NOMO-1 treated with DMSO at 0.1 percent for 48 hours (cell line): Measurements from ENCODE around the gene ITFG1.
"Not testable (repeated sequence)": the region's sequence is repeated elsewhere in the genome, so short reads cannot be mapped to it uniquely, and the experiment has no call there.

Source experiments
- DNase-seq: peaks from one replicate; lab custom pipeline; 2025; ENCODE audit not compliant: unreplicated experiment; lab: John Stamatoyannopoulos, UW

ITFG1 gene

DNA sequence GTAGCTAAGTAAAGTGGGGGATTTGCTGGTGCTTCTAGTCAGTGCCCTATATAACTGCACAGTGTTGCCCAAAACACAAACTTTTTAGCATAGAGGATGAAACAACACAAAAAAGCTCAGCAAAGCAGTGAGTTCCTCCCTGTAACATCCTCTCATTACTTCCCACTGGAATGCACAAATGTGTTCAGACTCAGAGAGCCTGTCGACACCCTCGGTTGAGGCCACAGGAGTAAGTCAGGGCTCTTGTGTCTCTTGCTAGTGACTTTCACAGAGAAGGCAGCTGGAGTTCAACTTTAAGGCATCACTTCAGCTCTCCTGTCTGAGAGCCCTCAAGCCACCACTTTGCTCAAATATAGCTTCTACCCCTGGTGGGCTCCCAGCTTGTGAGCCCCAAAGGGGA lies 209.9 kb downstream of the ITFG1 start:
- no peak for DNase-seq

DNA sequence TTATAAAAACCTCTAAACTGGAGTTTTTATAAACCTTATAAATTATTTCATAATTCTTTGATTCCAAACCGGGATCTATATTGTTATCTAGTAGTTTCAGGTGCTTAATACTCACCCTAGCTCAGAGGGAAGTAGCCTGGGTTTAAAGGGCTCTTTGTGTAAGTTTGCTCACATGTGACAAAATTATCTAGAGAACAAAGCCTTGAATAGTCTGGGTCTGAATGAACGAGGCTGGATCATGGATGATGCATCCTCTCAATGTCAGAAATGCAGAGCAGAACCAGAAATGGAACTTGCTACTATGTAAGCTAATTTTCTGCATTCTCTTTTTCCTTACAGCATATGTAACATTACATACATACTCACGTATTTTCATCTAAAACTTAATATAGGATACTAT lies 213.2 kb downstream of the ITFG1 start:
- no peak for DNase-seq

DNA sequence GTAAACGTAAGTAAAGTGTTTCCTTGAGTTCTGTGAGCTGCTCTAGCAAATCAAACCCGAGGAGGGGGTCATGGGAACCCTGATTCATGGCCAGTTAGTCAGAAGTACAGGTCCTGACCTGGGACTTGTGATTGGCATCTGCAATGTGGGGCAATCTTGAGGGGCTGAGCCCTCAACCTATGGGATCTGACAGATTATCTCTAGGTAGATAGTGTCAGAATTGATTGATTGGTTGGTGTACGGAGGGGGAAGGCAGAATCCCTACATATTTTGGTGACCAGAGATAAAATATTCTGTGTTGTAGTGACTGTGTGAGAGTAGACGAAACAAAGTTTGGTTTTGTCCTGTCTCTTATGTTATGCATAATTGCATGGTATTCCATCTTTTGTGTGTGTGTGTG lies 216.7 kb downstream of the ITFG1 start:
- DNase-seq: no peak

DNA sequence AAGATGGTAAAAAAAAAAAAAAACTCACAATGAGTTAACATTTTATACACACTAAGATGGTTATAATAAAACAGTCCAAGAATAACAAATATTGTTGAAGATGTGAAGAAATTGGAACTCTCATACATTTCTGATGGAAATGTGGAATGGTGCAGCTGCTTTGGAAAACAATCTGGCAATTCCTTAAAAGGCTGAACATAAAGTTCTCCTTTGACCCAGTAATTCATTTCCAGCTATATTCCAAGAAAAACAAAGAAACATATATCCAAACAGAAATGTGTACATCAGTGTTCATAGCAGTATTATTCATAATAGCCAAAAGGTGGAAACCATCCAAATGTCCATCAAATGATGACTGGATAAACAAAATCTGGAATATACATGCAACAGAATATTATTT lies 219.8 kb downstream of the ITFG1 start:
- DNase-seq: no peak

DNA sequence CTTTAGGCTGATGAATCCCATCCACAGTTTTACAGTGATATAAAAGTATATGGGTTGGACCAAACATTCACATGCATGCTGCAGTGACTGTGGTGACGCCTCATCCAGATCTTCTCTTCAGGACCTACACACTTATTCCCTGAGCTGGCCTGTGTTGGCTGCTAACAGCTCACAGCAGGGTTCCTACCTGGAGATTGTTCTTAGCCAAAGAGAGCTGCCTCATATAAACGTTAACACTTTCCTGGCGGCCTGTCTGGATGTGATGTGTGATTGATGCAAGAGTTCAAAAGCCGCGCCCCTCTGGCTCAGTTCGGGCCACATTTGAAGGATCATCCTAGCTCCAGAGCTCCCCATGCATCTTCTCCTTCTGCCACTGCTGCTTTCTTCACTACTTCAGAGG lies 224.1 kb downstream of the ITFG1 start:
- no peak for DNase-seq

DNA sequence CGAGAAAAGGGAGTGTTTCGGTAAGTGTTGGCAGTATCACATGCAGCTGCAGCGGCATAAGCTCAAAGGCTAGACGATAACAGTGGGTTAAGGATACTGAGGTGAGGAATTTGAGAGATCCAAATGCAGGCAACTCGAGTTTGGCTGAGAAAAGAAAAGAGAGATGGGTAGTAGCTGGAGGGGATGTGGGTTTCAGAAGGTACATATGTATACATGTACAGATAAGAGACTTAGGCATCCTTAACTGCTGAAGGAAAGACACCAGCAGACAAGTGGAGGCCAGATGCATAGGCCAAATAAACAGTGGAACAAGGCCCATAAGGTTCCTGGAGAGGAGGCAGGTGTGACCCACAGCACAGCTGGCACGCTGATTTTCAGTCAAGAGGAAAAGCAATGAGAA lies 230.6 kb downstream of the ITFG1 start:
- no peak for DNase-seq

DNA sequence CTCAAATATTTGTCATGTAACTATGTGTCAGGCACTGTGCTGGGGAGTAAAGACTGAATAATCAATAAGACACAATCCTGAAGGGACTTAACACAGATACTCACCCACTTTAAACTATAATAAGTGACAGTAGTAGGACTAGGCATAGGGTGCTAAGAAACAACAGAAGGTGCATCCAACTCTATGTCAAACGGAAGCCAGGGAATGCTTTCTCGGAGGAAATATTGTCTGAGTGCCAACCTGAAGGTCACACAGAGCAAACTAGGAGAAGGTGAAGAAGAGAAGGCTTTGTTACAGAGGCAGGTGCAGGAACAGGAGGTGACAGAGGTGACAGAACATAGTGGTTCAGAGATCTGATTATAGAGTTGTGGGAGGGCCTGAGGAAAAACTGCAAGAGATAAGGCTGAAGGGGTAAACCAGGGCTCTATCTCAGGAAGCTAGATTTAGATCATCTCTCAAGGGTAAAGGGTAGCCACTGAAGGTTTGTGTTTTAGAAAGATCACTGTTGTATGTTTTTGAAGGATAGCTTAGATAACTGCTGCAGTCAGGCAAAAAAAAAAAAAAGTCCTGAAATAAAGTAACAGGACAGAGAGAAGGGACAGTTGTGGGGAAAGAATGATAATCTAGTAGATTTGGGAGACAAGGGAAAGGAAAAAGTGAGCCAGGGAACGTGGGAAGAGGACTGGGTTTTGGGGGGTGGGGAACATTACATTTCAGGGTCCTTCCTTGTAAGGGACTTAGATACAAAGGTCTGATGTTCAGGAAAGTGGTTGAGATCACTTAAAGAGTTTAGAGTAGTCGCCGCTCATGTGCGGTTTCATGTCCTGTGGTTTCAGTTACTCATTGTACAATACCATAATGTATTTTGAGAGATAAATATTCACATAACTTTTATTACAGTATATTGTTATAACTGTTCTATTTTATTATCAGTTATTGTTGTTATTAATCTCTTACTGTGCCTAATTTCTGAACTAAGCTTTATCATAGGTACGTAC lies 231.5 kb downstream of the ITFG1 start:
- no peak for DNase-seq

DNA sequence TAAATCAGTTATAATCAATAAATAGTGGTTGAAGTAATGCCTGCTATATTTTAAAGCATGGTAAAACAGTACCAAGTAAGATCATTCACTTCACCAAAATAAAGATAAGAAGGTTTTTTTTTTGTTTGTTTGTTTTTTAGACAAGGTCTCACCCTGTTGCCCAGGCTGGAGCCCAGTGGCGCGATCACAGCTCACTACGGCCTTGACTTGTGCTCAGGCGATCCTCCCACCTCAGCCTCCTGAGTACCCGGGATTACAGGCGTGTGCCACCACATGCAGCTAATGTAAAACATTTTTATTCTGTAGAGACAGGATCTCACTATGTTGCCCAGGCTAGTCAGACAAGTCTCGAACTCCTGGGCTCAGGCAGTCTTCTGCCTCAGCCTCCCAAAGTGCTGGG lies 232.6 kb downstream of the ITFG1 start:
- no peak for DNase-seq

DNA sequence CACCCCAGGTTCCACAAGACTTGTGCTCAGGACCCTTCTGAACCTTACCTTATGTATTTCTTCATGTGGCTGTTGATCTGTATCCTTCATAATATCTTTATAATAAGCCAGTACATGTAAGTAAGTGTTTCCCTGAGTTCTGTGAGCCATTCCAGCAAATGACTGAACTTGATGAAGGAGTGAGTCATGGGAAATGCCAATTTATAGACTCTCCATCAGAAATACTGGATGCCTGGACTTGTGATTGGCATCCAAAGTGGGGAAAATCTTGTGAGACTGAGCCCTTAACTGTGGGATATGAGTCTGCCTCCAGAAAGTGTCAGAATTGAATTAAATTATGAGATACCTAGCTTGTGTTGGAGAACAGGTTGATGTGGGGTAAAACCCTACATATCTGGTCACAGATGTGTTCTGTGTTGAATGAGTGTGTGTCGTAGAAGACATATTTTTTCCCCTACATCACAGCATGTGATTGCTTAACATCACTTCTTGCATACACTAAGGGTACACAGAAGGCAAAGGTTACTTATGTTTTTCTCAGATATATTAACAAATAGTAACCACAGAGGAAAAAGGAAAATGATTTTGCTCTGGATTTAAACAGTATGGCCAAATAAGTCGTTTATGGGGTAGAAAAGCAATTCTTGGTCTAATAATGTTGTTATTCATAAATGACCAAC lies 247.0 kb downstream of the ITFG1 start:
- no peak for DNase-seq

DNA sequence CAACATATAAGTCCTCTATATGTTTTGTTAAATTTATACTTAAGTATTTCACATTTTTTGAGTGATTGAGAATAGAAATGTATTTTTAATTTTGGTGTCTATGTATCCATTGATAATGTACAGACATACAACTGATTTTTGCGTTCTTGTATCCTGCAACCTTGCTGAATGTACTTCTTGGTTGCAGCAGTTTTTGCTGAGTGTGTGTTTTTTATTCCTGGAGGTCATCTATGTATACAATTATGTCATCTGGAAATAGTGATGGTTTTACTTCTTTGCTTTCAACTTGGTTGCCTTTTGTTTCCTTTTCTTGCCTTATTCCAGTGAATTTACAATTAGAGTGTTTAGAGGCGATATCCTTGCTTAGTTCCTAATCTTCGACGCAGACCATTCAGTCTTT lies 249.6 kb downstream of the ITFG1 start:
- DNase-seq: no peak

DNA sequence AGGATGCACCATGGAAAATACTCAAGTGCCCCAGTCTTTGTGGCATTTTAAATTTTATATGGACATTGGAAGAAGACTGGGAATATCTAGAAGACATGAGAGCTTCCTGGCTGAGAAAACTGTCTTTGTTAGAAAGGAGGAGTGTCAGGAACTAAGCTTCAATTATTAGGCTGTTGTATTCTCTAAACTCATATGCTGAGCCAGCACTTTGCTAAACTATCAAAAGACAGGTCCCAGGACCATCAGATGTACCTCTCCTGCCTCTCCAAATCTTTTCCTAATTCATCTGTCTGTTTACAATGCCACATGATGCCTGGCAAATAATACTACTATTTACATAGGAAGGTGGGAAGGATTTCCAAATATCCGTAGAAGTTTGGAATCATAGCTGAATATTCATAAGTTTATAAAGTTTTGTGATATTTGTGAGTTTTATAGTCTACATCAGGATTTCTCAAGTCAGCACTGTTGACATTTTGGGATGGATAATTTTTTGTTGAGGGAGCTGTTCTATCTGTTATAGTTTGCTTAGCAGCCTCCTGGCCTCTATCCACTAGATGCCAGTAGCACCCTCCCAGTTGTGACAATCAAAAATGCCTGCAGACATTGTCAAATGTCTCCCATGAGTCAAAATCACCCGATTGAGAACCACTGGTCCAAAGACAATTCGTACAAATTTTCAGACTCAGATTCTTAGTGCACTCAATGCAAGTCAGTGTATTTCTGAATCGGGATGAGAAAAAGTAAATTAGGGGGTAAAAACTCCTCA lies 255.9 kb downstream of the ITFG1 start:
- no peak for DNase-seq

DNA sequence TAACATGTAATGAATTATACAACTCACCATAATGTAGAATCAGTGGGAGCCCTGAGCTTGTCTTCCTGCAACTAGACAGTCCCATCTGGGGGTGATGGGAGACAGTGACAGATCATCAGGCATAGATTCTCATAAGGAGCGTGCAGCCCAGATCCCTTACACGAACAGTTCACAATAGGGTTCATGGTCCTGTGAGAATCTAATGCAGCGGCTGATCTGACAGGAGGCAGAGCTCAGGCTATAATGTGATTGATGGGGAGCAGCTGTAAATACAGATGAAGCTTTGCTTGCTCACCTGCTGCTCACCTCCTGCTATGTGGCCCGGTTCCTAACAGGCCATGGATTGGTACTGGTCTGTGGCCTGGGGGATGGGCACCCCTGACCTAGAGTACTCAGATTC lies 257.4 kb downstream of the ITFG1 start:
- DNase-seq: not testable (repeated sequence)

DNA sequence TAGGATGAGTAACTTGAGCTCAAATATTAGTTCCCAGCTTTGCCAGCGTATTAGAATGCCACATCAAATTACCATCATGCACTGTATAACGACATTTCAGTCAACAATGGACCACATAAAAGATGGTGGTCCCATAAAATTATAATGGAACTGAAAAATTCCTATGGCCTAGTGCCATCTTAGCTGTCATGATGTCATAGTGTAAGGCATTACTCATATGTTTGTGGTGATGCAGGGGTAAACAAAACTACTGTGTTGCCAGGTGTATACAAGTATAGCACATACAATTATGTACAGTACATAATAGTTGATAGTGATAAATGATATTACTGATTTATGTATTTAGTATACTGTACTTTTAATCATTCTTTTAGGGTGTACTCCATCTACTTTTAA lies 262.7 kb downstream of the ITFG1 start:
- DNase-seq: no peak

DNA sequence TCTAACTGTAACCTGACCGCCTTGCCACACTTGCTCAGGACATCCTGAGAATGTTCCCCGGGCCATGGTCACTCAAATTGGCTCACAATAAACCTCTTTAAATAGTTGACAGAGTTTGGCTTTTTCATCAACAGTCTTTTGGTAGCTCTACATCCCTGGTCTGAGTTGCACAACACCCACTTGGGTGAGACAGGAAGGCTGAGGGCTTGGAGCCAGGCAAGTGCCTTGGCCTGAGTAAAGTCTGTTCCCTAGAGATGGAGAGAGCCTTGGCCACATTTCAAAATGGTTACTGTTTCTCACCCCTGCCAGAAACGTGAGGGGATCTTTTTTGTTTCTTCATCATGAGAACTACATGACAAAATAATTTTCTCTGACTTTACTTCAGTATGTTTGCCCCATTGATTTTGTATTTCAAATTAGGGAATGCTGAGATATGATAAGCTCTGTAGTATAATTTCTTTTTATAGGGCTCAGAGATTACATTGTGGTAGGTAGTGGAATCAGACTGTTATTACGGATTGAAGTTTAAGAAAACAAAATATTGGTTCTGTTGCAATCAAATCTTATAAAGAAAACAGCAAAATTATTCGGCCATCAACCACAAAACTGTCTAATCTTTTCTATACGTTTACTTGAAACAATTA lies 263.2 kb downstream of the ITFG1 start:
- no peak for DNase-seq

DNA sequence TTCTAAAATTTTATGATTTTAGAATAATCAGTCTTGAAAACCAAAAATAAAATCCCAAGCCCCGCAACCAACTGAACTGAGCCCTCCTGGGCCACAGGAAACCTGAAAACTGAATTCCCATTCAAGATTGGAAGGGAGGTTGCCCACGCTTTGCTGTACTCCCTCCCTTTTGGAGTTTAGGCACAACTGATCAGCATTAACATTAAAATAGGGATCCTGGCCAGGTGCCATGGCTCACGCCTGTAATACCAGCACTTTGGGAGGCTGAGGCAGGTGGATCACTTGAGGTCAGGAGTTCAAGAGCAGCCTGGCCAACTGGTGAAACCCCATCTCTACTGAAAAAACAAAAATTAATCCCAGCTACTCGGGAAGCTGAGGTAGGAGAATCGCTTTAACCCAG lies 264.4 kb downstream of the ITFG1 start:
- no peak for DNase-seq

DNA sequence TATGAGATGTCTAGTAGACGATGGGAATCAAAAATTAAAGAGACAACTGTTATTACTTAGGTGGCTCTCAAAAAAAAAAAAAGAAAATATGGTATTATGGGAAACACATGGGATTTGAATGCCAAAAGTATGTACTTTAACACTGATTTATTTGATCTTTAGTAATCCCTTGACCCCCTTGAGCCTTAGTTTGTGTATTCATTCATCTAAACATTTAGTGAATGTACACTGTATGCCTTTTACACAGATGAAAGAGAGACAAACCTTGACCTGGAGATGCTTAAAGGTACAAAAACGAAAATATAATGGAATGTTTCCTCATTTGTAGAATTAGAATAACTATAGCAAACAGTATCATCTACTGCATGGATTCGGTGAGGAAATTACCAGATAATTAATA lies 278.5 kb downstream of the ITFG1 start:
- no peak for DNase-seq

DNA sequence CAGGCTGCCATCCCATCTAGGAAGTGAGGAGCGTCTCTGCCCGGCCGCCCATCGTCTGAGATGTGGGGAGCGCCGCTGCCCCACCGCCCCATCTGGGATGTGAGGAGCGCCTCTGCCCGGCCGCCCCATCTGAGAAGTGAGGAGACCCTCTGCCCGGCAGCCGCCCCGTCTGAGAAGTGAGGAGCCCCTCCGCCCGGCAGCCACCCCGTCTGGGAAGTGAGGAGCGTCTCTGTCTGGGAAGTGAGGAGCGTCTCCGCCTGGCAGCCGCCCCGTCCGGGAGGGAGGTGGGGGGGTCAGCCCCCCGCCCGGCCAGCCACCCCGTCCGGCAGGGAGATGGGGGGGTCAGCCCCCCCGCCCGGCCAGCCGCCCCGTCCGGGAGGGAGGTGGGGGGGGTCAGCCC lies 279.8 kb downstream of the ITFG1 start:
- DNase-seq: not testable (repeated sequence)

DNA sequence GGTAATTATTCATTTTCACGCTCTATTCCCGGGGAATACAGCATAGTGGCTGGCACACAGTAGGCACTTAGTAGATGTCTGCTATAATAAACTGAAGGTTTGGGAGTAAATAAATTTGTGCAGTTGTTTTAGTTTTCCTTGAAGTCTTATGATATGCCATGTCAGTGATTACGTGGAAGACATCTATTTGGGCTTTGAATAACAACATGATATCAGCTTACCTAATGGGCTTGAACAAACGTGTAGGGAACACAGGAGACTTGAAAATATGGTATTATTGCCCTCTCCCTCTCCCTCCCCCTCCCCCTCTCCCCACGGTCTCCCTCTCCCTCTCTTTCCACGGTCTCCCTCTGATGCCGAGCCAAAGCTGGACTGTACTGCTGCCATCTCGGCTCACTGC lies 280.8 kb downstream of the ITFG1 start:
- DNase-seq: no peak

DNA sequence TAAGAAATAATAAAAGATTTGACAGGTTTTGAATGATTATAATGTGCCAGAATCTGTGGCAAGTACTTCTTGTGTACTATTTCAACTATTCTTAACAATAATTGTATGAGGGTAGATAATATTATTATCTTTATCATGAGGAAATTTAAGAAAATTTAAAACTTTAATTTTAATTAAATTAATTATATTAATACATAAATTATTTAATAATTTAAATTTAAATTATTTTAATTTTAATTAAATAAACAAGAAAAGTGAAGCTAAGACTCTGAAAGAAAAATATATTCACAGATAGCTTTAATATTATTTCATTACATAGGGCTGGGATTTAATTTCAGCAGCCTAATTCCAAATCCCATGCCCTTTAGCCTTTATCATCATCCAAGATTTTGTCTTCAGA lies 285.7 kb downstream of the ITFG1 start:
- no peak for DNase-seq

DNA sequence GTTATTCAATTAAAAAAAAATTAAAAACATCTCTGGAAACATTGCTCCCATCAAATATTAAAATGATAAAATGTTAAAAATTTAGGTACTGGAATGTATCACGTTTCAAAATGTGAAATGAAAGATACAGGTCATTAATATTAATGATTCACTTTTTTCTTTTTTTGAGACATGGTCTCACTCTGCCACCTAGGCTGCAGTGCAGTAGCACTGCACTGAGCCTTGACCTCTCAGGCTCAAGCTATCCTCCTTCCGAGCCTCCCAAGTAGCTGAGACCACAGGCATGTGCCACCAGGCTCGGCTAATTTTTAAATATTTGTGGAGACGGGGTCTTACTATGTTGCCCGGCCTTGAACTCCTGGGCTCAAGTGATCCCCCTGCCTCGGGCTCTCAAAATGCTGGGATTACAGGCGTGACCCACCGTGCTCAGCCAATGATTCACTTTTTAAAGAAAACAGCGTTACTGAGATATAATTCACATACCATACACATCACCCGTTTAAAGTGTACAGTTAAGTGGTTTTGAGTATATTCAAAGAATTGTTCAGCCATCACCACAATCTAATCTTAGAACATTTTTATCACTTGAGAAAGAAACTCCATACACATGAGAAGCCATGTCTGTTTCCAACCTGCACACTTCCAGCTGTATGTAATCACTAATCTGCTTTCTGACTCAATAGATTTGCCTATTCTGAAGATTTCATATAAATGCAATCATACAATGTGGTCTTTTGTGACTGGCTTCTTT lies 298.0 kb downstream of the ITFG1 start:
- DNase-seq: no peak
